DMS79 (cell line): ENCODE measurements around the gene REPIN1.

ENCODE experiments used
- DNase-seq: peaks from one replicate; lab custom pipeline; 2025; lab: John Stamatoyannopoulos, UW

The REPIN1 gene

GRCh38 chr7:150396426-150396825, 27.8 kb downstream of the REPIN1 start:
- no peak for DNase-seq

GRCh38 chr7:150396851-150397260, 28.2 kb downstream of the REPIN1 start:
- no peak for DNase-seq

- no peak for DNase-seq
Observed at GRCh38 chr7:150397346-150398107, 28.9 kb downstream of the REPIN1 start.

GRCh38 chr7:150398108-150398964, 29.7 kb downstream of the REPIN1 start:
- no peak for DNase-seq

GRCh38 chr7:150398965-150399320, 30.3 kb downstream of the REPIN1 start:
- DNase-seq, result no peak

GRCh38 chr7:150399421-150400007, 30.9 kb downstream of the REPIN1 start:
- DNase-seq, result no peak

- no peak for DNase-seq
Observed at GRCh38 chr7:150400008-150400787, 31.6 kb downstream of the REPIN1 start.

- no peak for DNase-seq
Observed at GRCh38 chr7:150400788-150401423, 32.3 kb downstream of the REPIN1 start.

- no peak for DNase-seq
Observed at GRCh38 chr7:150401424-150401790, 32.8 kb downstream of the REPIN1 start.

GRCh38 chr7:150401861-150402631, 33.4 kb downstream of the REPIN1 start:
- DNase-seq, result no peak

- DNase-seq, result no peak
Observed at GRCh38 chr7:150402671-150403321, 34.2 kb downstream of the REPIN1 start.

- no peak for DNase-seq
Observed at GRCh38 chr7:150403376-150404171, 35.0 kb downstream of the REPIN1 start.

- DNase-seq, result no peak
Observed at GRCh38 chr7:150404172-150404804, 35.7 kb downstream of the REPIN1 start.

- peak; percentile 1 for DNase-seq
Observed at GRCh38 chr7:150404805-150405583, 36.4 kb downstream of the REPIN1 start.

GRCh38 chr7:150405584-150406311, 37.1 kb downstream of the REPIN1 start:
- DNase-seq, result no peak

- DNase-seq, result no peak
Observed at GRCh38 chr7:150406312-150406566, 37.6 kb downstream of the REPIN1 start.

GRCh38 chr7:150406567-150407421, 38.2 kb downstream of the REPIN1 start:
- DNase-seq, result no peak
